ENCODE results near the gene FRMD1. TPM values are rescaled to one million over a fixed set of nuclear protein-coding genes. Genes with fewer than 3 reads are reported as not detected.

The FRMD1 gene
- total RNA-seq, 2 experiments from 2014 or later: not detected

- no peak for DNase-seq
- Mint-ChIP-seq H3K27me3 (no peaks in the 10 kb centered on the region), H3K36me3 (ENCODE audit: low read depth) (no peaks in the 10 kb centered on the region), H3K4me1 (no peaks in the 10 kb centered on the region), H3K4me3 (no peak overlapping the region), H3K27ac (no peak overlapping the region), H3K9me3 (ENCODE audit: low read depth) (no peaks in the 10 kb centered on the region)
- intact Hi-C loops (cut with DNase I, micrococcal nuclease): no loop called here
- ChIA-PET POLR2A (no interaction called here), CTCF (no interaction called here)
- no peak for ATAC-seq
Observed at GRCh38 chr6:168018664-168019063, 60.3 kb downstream of the FRMD1 start.

- DNase-seq (no peak), ATAC-seq (no peak)
- H3K36me3 Mint-ChIP-seq (ENCODE audit: low read depth): no peaks in the 10 kb centered on the region
- intact Hi-C loops (cut with DNase I, micrococcal nuclease): no loop called here
- ChIA-PET CTCF (interaction anchor here (0.6 kb wide), 1 partner anchor 88 kb away, joined by 3 read pairs; no protein-coding TSS in a partner anchor), POLR2A (no interaction called here)
- no peak overlapping the region for H3K4me3 Mint-ChIP-seq
- no peaks in the 10 kb centered on the region for H3K27me3 Mint-ChIP-seq
- H3K27ac Mint-ChIP-seq: no peak overlapping the region
- peaks cover 2% of the 10 kb centered on the region for H3K9me3 Mint-ChIP-seq (ENCODE audit: low read depth)
- H3K4me1 Mint-ChIP-seq: no peaks in the 10 kb centered on the region
Observed at GRCh38 chr6:168017629-168018028, 61.4 kb downstream of the FRMD1 start.

GRCh38 chr6:168016721-168017525, 62.1 kb downstream of the FRMD1 start:
- ATAC-seq: no peak
- POLR2A ChIA-PET: no interaction called here
- no peak overlapping the region for H3K4me3 Mint-ChIP-seq
- no peaks in the 10 kb centered on the region for H3K27me3 Mint-ChIP-seq
- CTCF ChIA-PET: no interaction called here
- no peaks in the 10 kb centered on the region for H3K36me3 Mint-ChIP-seq (ENCODE audit: low read depth)
- no peak overlapping the region for H3K27ac Mint-ChIP-seq
- no peaks in the 10 kb centered on the region for H3K4me1 Mint-ChIP-seq
- DNase-seq: no peak
- peaks cover 7% of the 10 kb centered on the region for H3K9me3 Mint-ChIP-seq (ENCODE audit: low read depth)
- intact Hi-C loops (cut with DNase I, micrococcal nuclease): no loop called here

- ChIA-PET POLR2A (no interaction called here), CTCF (no interaction called here)
- no peaks in the 10 kb centered on the region for H3K4me1 Mint-ChIP-seq
- H3K4me3 Mint-ChIP-seq: no peak overlapping the region
- no peak overlapping the region for H3K27ac Mint-ChIP-seq
- intact Hi-C loops (cut with DNase I, micrococcal nuclease): no loop called here
- H3K9me3 Mint-ChIP-seq (ENCODE audit: low read depth): peaks cover 13% of the 10 kb centered on the region
- ATAC-seq: no peak
- no peak for DNase-seq
- H3K36me3 Mint-ChIP-seq (ENCODE audit: low read depth): no peaks in the 10 kb centered on the region
- no peaks in the 10 kb centered on the region for H3K27me3 Mint-ChIP-seq
Observed at GRCh38 chr6:168016176-168016620, 62.8 kb downstream of the FRMD1 start.

- Mint-ChIP-seq H3K9me3 (ENCODE audit: low read depth) (peaks cover 16% of the 10 kb centered on the region), H3K36me3 (ENCODE audit: low read depth) (peaks cover 2% of the 10 kb centered on the region), H3K27ac (no peak overlapping the region), H3K27me3 (peaks cover 2% of the 10 kb centered on the region), H3K4me3 (no peak overlapping the region), H3K4me1 (no peaks in the 10 kb centered on the region)
- POLR2A ChIA-PET: no interaction called here
- no peak for ATAC-seq
- intact Hi-C loops (cut with DNase I, micrococcal nuclease): no loop called here
- CTCF ChIA-PET: no interaction called here
- DNase-seq: no peak
Observed at GRCh38 chr6:168015482-168016175, 63.4 kb downstream of the FRMD1 start.

- Mint-ChIP-seq H3K9me3 (ENCODE audit: low read depth) (peaks cover 20% of the 10 kb centered on the region), H3K27ac (no peak overlapping the region), H3K4me3 (no peak overlapping the region), H3K36me3 (ENCODE audit: low read depth) (peaks cover 4% of the 10 kb centered on the region), H3K4me1 (no peaks in the 10 kb centered on the region), H3K27me3 (peaks cover 2% of the 10 kb centered on the region)
- ChIA-PET POLR2A (no interaction called here), CTCF (no interaction called here)
- ATAC-seq (no peak), DNase-seq (no peak)
- intact Hi-C loops (cut with DNase I, micrococcal nuclease): no loop called here
Observed at GRCh38 chr6:168015009-168015408, 64.0 kb downstream of the FRMD1 start.

GRCh38 chr6:168014428-168014827, 64.6 kb downstream of the FRMD1 start:
- Mint-ChIP-seq H3K27me3 (peaks cover 2% of the 10 kb centered on the region), H3K4me3 (no peak overlapping the region), H3K4me1 (no peaks in the 10 kb centered on the region), H3K9me3 (ENCODE audit: low read depth) (peaks cover 20% of the 10 kb centered on the region), H3K27ac (no peak overlapping the region), H3K36me3 (ENCODE audit: low read depth) (peaks cover 4% of the 10 kb centered on the region)
- intact Hi-C loops (cut with DNase I, micrococcal nuclease): no loop called here
- no peak for DNase-seq
- ChIA-PET POLR2A (no interaction called here), CTCF (no interaction called here)
- no peak for ATAC-seq

- Mint-ChIP-seq H3K36me3 (ENCODE audit: low read depth) (peaks cover 4% of the 10 kb centered on the region), H3K27me3 (peaks cover 2% of the 10 kb centered on the region), H3K9me3 (ENCODE audit: low read depth) (peaks cover 22% of the 10 kb centered on the region), H3K4me1 (no peaks in the 10 kb centered on the region), H3K27ac (no peak overlapping the region), H3K4me3 (no peak overlapping the region)
- ATAC-seq (no peak), DNase-seq (no peak)
- intact Hi-C loops (cut with DNase I, micrococcal nuclease): no loop called here
- ChIA-PET CTCF (interaction anchor here (0.7 kb wide), 1 partner anchor 803 kb away, joined by 3 read pairs; no protein-coding TSS in a partner anchor), POLR2A (no interaction called here)
Observed at GRCh38 chr6:168013250-168013915, 65.6 kb downstream of the FRMD1 start.

GRCh38 chr6:168012431-168013249, 66.4 kb downstream of the FRMD1 start:
- ChIA-PET CTCF (interaction anchor here (0.7 kb wide), 1 partner anchor 804 kb away, joined by 3 read pairs; no protein-coding TSS in a partner anchor), POLR2A (no interaction called here)
- intact Hi-C loops (cut with DNase I, micrococcal nuclease): no loop called here
- Mint-ChIP-seq H3K4me1 (no peaks in the 10 kb centered on the region), H3K9me3 (ENCODE audit: low read depth) (peaks cover 22% of the 10 kb centered on the region), H3K27ac (no peak overlapping the region), H3K4me3 (no peak overlapping the region), H3K36me3 (ENCODE audit: low read depth) (peaks cover 4% of the 10 kb centered on the region), H3K27me3 (peaks cover 2% of the 10 kb centered on the region)
- no peak for ATAC-seq
- DNase-seq: no peak

- POLR2A ChIA-PET: no interaction called here
- ATAC-seq: no peak
Observed at GRCh38 chr6:168011291-168011690, 67.7 kb downstream of the FRMD1 start.

GRCh38 chr6:168009331-168009730, 69.7 kb downstream of the FRMD1 start:
- Mint-ChIP-seq H3K4me3 (no peak overlapping the region), H3K36me3 (ENCODE audit: low read depth) (peaks cover 4% of the 10 kb centered on the region), H3K27me3 (peaks cover 2% of the 10 kb centered on the region), H3K27ac (no peak overlapping the region), H3K9me3 (ENCODE audit: low read depth) (peaks cover 22% of the 10 kb centered on the region), H3K4me1 (no peaks in the 10 kb centered on the region)
- CTCF ChIA-PET: no interaction called here
- POLR2A ChIA-PET: no interaction called here
- DNase-seq (no peak), ATAC-seq (no peak)
- intact Hi-C loops (cut with DNase I, micrococcal nuclease): no loop called here

More at GRCh38 chr6:168011291-168011690, 67.7 kb downstream of the FRMD1 start:
- CTCF ChIA-PET: no interaction called here
- Mint-ChIP-seq H3K27me3 (peaks cover 2% of the 10 kb centered on the region), H3K4me1 (no peaks in the 10 kb centered on the region), H3K36me3 (ENCODE audit: low read depth) (peaks cover 4% of the 10 kb centered on the region), H3K4me3 (no peak overlapping the region), H3K27ac (no peak overlapping the region), H3K9me3 (ENCODE audit: low read depth) (peaks cover 22% of the 10 kb centered on the region)
- no peak for DNase-seq
- intact Hi-C loops (cut with DNase I, micrococcal nuclease): no loop called here
